Caco-2 (cell line): ENCODE results near the gene TFRC. TPM values are rescaled to one million over a fixed set of nuclear protein-coding genes. Genes with fewer than 3 reads are reported as not detected.

Source experiments
- BruUV-seq: library from RNA; stranded (reverse); fragments of 400-500 nt; replicated peaks from 2 replicates; lab custom pipeline; 2021; lab: Mats Ljungman, UMichigan
- CTCF ChIA-PET: fragments of 300-600 bp; sonication (Branson Sonifier 250); formaldehyde crosslinking; loops from one replicate; lab custom pipeline; 2022; ENCODE audit warnings: antibody characterized with exemption; lab: Charles Lee
- POLR2A ChIA-PET: fragments of 300-600 bp; sonication (Branson Sonifier 250); formaldehyde crosslinking; loops from one replicate; lab custom pipeline; 2022; ENCODE audit warnings: antibody characterized with exemption; lab: Charles Lee
- DNase-seq, 2 experiments: peaks; one replicate each; pipeline versions ENCODE4 v3.0.0 to v3.0.0-alpha.2; 2020 to 2022
- H3K27me3 ChIP-seq: replicated peaks from 2 replicates; pipeline ENCODE4 v1.6.0; 2011; ENCODE audit warnings: low read length; ENCODE audit not compliant: control insufficient read depth, insufficient read depth
- H3K36me3 ChIP-seq: 2 replicates; pipeline ENCODE4 v1.5.1; 2011; ENCODE audit warnings: low read length; ENCODE audit not compliant: control insufficient read depth, insufficient read depth
- H3K4me1 ChIP-seq: fragments of 250-450 bp; sonication (Bioruptor Pico); 2 replicates; pipeline ENCODE4 v1.5.1; 2020; ENCODE audit warnings: mild to moderate bottlenecking
- H3K4me3 ChIP-seq: 2 replicates; pipeline ENCODE4 v1.5.1; 2011; ENCODE audit warnings: low read depth, mild to moderate bottlenecking, control low read depth, low read length
- H3K9me3 ChIP-seq: fragments of 250-450 bp; sonication (Bioruptor Pico); 2 replicates; pipeline ENCODE4 v1.5.1; 2020; ENCODE audit warnings: mild to moderate bottlenecking, moderate library complexity
- H3K27ac Mint-ChIP-seq: one replicate; pipeline ENCODE4 v1.8.0; 2022; ENCODE audit warnings: mixed read lengths; ENCODE audit not compliant: unreplicated experiment
- H3K27me3 Mint-ChIP-seq: one replicate; pipeline ENCODE4 v1.8.0; 2022; ENCODE audit warnings: mixed read lengths; ENCODE audit not compliant: insufficient read depth, unreplicated experiment
- H3K36me3 Mint-ChIP-seq: one replicate; pipeline ENCODE4 v1.8.0; 2022; ENCODE audit warnings: mild to moderate bottlenecking, mixed read lengths; ENCODE audit not compliant: insufficient read depth, unreplicated experiment
- H3K4me1 Mint-ChIP-seq: one replicate; pipeline ENCODE4 v1.8.0; 2022; ENCODE audit warnings: low read depth, mixed read lengths; ENCODE audit not compliant: unreplicated experiment
- H3K4me3 Mint-ChIP-seq: one replicate; pipeline ENCODE4 v1.8.0; 2022; ENCODE audit warnings: mild to moderate bottlenecking, moderate library complexity, mixed read lengths; ENCODE audit not compliant: unreplicated experiment
- H3K9me3 Mint-ChIP-seq: one replicate; pipeline ENCODE4 v1.8.0; 2022; ENCODE audit warnings: mixed read lengths; ENCODE audit not compliant: unreplicated experiment
- CTCF ChIP-seq, 2 experiments: fragments of 200-600 bp in 1 of 2; IDR thresholded peaks; 1 replicate in 1 of 2; 2 replicates in 1 of 2; pipeline versions ENCODE4 v1.5.1 to v1.8.0; 2011 to 2022; ENCODE audit warnings: antibody characterized with exemption in 1 of 2, control low read depth in 1 of 2, inconsistent platforms in 1 of 2, low read depth in 1 of 2, low read length in 1 of 2, mild to moderate bottlenecking in 1 of 2, moderate library complexity in 1 of 2; ENCODE audit not compliant: insufficient read depth in 1 of 2, severe bottlenecking in 1 of 2, unreplicated experiment in 1 of 2
- intact Hi-C: fragments of 100-400 bp; cut with micrococcal nuclease; formaldehyde crosslinking; loops from one replicate; pipeline ENCODE4 v1.10.0; 2022; ENCODE audit not compliant: unreplicated experiment
- total RNA-seq: library from RNA; stranded (reverse); gene quantifications from 2 replicates; pipeline ENCODE4 v1.2.3, GENCODE V29; 2022

Gene TFRC
- total RNA-seq, 1 experiment from 2014 or later = 267 TPM

DNA sequence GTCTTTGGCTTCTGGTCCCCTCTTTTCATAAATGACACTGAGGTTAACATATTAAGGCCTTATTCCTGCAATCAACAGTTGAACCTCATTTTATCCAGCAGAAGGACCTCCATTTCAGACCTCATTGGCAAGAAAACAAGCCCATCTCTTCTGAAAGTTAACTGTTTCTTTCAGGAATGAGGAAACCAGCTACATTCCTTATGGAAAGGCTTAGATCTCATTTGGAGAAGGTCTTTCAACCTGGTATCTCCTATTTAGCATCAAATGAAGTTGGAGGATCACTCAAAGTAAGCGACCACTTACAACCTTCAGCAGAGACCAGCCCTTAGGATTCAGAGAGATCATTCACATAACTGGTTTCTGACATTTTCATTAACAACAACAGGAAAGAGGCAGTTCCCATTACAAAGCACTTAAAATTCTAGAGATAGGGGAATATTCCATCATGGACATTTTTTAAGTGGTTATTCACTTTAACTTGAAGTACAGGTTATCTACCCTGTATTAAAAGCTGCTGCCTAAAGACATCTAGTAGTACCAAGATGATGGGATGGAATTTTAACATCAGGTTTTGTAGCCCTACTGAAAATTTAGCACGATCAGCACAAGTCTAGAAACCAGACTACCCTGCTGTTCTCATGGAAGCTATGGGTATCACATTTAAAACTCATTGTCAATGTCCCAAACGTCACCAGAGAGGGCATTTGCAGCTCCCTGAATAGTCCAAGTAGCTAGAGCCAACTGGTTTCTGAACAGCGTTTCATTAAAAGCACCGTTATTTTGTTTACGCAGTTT lies 30.4 kb downstream of the TFRC start:
- Mint-ChIP-seq H3K4me3 (no peak overlapping the region), H3K27me3 (no peaks in the 10 kb centered on the region), H3K4me1 (peaks cover 6% of the 10 kb centered on the region), H3K27ac (no peak overlapping the region), H3K9me3 (no peaks in the 10 kb centered on the region), H3K36me3 (peaks cover 90% of the 10 kb centered on the region)
- DNase-seq = no peak
- no peak overlapping the region for H3K4me3 ChIP-seq
- intact Hi-C loops = no loop called here
- H3K4me1 ChIP-seq = peaks cover 28% of the 10 kb centered on the region
- ChIA-PET POLR2A (no interaction called here), CTCF (no interaction called here)
- H3K9me3 ChIP-seq = no peaks in the 10 kb centered on the region
- no peak for TF ChIP-seq CTCF (IDR thresholded peaks at IDR 0.05; ENCODE audit: insufficient read depth in 1 of 2, low read depth in 1 of 2, low read length in 1 of 2, severe bottlenecking in 1 of 2, unreplicated experiment in 1 of 2)
- H3K36me3 ChIP-seq = peaks cover 7% of the 10 kb centered on the region
- BruUV-seq = no TSS peak
- H3K27me3 ChIP-seq = no peaks in the 10 kb centered on the region

DNA sequence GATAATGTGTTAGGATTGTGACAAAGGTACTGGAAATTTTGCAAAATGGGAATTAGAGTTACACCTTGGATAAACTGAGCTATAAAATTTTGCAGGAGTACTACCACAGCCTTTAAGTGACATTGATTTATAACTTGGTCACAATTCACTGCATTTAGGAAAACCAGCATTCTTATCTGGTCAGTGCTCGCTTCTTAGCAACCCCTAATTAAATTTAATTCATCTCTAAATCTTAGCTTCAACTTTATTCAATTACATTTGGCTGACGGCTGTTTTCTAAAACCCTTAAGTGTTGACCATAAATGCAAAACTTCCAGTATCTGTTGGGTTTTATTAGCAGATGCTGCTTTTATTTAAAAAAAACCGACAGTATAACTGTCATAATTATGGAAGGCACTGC lies 31.3 kb downstream of the TFRC start:
- Mint-ChIP-seq H3K36me3 (peaks cover 85% of the 10 kb centered on the region), H3K4me3 (no peak overlapping the region), H3K9me3 (no peaks in the 10 kb centered on the region), H3K27me3 (no peaks in the 10 kb centered on the region), H3K27ac (no peak overlapping the region), H3K4me1 (peaks cover 6% of the 10 kb centered on the region)
- ChIA-PET POLR2A (interaction anchor here (0.5 kb wide), 1 partner anchor 23 kb away, joined by 3 read pairs; no protein-coding TSS in a partner anchor), CTCF (no interaction called here)
- H3K9me3 ChIP-seq = no peaks in the 10 kb centered on the region
- H3K4me3 ChIP-seq = no peak overlapping the region
- TF ChIP-seq CTCF (IDR thresholded peaks at IDR 0.05; ENCODE audit: insufficient read depth in 1 of 2, low read depth in 1 of 2, low read length in 1 of 2, severe bottlenecking in 1 of 2, unreplicated experiment in 1 of 2) = no peak
- peaks cover 28% of the 10 kb centered on the region for H3K4me1 ChIP-seq
- peaks cover 4% of the 10 kb centered on the region for H3K36me3 ChIP-seq
- H3K27me3 ChIP-seq = no peaks in the 10 kb centered on the region
- intact Hi-C loops = no loop called here
- no peak for DNase-seq
- no TSS peak for BruUV-seq

GRCh38 chr3:196049653-196050052 lies 32.2 kb downstream of the TFRC start:
- no peak for DNase-seq
- peaks cover 28% of the 10 kb centered on the region for H3K4me1 ChIP-seq
- no peaks in the 10 kb centered on the region; the same call in 1 of the 2 replicates for H3K36me3 ChIP-seq
- intact Hi-C loops = no loop called here
- no peaks in the 10 kb centered on the region for H3K9me3 ChIP-seq
- H3K27me3 ChIP-seq = no peaks in the 10 kb centered on the region
- no peak overlapping the region for H3K27ac Mint-ChIP-seq
- peaks cover 6% of the 10 kb centered on the region for H3K4me1 Mint-ChIP-seq
- CTCF ChIA-PET = no interaction called here
- H3K4me3 Mint-ChIP-seq = no peak overlapping the region
- H3K36me3 Mint-ChIP-seq = peaks cover 85% of the 10 kb centered on the region
- POLR2A ChIA-PET = no interaction called here
- no TSS peak for BruUV-seq
- TF ChIP-seq CTCF (IDR thresholded peaks at IDR 0.05; ENCODE audit: insufficient read depth in 1 of 2, low read depth in 1 of 2, low read length in 1 of 2, severe bottlenecking in 1 of 2, unreplicated experiment in 1 of 2) = no peak
- H3K4me3 ChIP-seq = no peak overlapping the region
- H3K9me3 Mint-ChIP-seq = no peaks in the 10 kb centered on the region
- H3K27me3 Mint-ChIP-seq = no peaks in the 10 kb centered on the region
